DOHH2 (cell line): ENCODE measurements around the gene ITGA11.

Source experiments
- H3F3A ChIP-seq: fragments of 200-600 bp; sonication (generic), shearing (Covaris generic); 2 replicates; pipeline ENCODE4 v1.6.0; 2016; ENCODE audit warnings: antibody characterized with exemption, mild to moderate bottlenecking; ENCODE audit not compliant: control insufficient read depth, insufficient read depth
- H3K27ac ChIP-seq: fragments of 200-600 bp; sonication (generic); 2 replicates; pipeline ENCODE4 v1.5.1; 2014; ENCODE audit warnings: low read depth, mild to moderate bottlenecking, low read length, moderate library complexity
- H3K27me3 ChIP-seq: fragments of 200-600 bp; sonication (generic); 2 replicates; pipeline ENCODE4 v1.6.1; 2014; ENCODE audit warnings: mild to moderate bottlenecking, low read length, mixed read lengths; ENCODE audit not compliant: control insufficient read depth
- H3K36me3 ChIP-seq: fragments of 200-600 bp; sonication (generic); 2 replicates; pipeline ENCODE4 v1.6.1; 2014; ENCODE audit warnings: mild to moderate bottlenecking, low read length, moderate library complexity, mixed read lengths; ENCODE audit not compliant: control insufficient read depth
- H3K4me1 ChIP-seq: fragments of 200-600 bp; sonication (generic); 2 replicates; pipeline ENCODE4 v1.6.1; 2014; ENCODE audit warnings: mild to moderate bottlenecking, low read length, mixed read lengths; ENCODE audit not compliant: control insufficient read depth
- H3K4me2 ChIP-seq: fragments of 200-600 bp; sonication (generic); 2 replicates; pipeline ENCODE4 v1.6.0; 2014; ENCODE audit warnings: mild to moderate bottlenecking, low read length, moderate library complexity
- H3K4me3 ChIP-seq: fragments of 200-600 bp; sonication (generic); 2 replicates; pipeline ENCODE4 v1.5.1; 2014; ENCODE audit warnings: mild to moderate bottlenecking, low read length, mixed read lengths
- H3K79me2 ChIP-seq: fragments of 200-600 bp; sonication (generic); 2 replicates; pipeline ENCODE4 v1.6.1; 2014; ENCODE audit warnings: mild to moderate bottlenecking, low read length, mixed read lengths; ENCODE audit not compliant: control insufficient read depth
- H3K9me2 ChIP-seq: fragments of 200-600 bp; sonication (generic); replicated peaks from 2 replicates; pipeline ENCODE4 v1.6.1; 2014; ENCODE audit warnings: mild to moderate bottlenecking, low read length, mixed read lengths; ENCODE audit not compliant: control insufficient read depth
- H3K9me3 ChIP-seq: fragments of 200-600 bp; sonication (generic); 2 replicates; pipeline ENCODE4 v1.6.1; 2014; ENCODE audit warnings: antibody characterized with exemption, low read length, mixed read lengths; ENCODE audit not compliant: control insufficient read depth, insufficient read depth
- H4K20me1 ChIP-seq: fragments of 200-600 bp; sonication (generic); 2 replicates; pipeline ENCODE4 v1.6.0; 2014; ENCODE audit warnings: low read depth, mild to moderate bottlenecking, antibody characterized with exemption, low read length, moderate library complexity; ENCODE audit not compliant: control insufficient read depth, insufficient read depth
- EZH2phosphoT487 ChIP-seq: fragments of 200-600 bp; sonication (generic); IDR thresholded peaks from 2 replicates; pipeline ENCODE4 v1.6.1; 2017; ENCODE audit warnings: borderline replicate concordance, mild to moderate bottlenecking, antibody characterized with exemption, low read length, moderate library complexity, mixed read lengths
- TF ChIP-seq, protein P1 (sequence below): fragments of 200-600 bp; sonication (generic); IDR thresholded peaks from one replicate; pipeline ENCODE4 v1.5.1; 2014; ENCODE audit warnings: antibody characterized with exemption, mild to moderate bottlenecking, low read depth, low read length; ENCODE audit not compliant: poor library complexity, severe bottlenecking

The ITGA11 gene

GRCh38 chr15:68444336-68444735 is 12.4 kb upstream of the ITGA11 start:
- H3K9me2 ChIP-seq: no peaks in the 10 kb centered on the region
- H3K36me3 ChIP-seq: no peaks in the 10 kb centered on the region
- H3K27ac ChIP-seq: no peak overlapping the region
- no peaks in the 10 kb centered on the region for H3K4me1 ChIP-seq
- peaks cover 20% of the 10 kb centered on the region for H3K27me3 ChIP-seq
- no peak for TF ChIP-seq EZH2phosphoT487
- TF ChIP-seq, protein P1, sequence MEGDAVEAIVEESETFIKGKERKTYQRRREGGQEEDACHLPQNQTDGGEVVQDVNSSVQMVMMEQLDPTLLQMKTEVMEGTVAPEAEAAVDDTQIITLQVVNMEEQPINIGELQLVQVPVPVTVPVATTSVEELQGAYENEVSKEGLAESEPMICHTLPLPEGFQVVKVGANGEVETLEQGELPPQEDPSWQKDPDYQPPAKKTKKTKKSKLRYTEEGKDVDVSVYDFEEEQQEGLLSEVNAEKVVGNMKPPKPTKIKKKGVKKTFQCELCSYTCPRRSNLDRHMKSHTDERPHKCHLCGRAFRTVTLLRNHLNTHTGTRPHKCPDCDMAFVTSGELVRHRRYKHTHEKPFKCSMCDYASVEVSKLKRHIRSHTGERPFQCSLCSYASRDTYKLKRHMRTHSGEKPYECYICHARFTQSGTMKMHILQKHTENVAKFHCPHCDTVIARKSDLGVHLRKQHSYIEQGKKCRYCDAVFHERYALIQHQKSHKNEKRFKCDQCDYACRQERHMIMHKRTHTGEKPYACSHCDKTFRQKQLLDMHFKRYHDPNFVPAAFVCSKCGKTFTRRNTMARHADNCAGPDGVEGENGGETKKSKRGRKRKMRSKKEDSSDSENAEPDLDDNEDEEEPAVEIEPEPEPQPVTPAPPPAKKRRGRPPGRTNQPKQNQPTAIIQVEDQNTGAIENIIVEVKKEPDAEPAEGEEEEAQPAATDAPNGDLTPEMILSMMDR: no peak
- no peaks in the 10 kb centered on the region for H4K20me1 ChIP-seq
- H3K9me3 ChIP-seq: no peaks in the 10 kb centered on the region
- no peaks in the 10 kb centered on the region for H3K79me2 ChIP-seq
- no peak overlapping the region for H3K4me3 ChIP-seq
- H3F3A ChIP-seq: no peaks in the 10 kb centered on the region
- H3K4me2 ChIP-seq: no peak overlapping the region

DNA sequence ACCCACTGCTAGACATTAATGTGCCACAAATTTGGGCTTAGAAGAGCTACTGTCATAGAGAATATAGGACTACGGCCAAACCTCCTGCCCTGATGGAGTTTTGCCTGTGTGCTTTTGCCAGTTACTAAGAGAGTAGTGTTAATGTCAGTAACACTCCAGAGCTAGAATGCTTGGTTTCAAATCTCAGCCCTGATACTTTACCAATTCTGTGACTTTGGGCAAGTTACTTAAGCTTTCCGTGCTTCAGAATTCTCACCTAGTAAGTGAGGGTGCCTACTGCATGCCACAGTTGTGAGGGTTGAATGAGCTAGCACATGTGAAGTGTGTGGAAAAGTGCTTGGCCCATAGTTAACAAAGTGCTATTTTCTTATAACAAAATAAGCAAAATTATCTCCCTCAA is 10.9 kb upstream of the ITGA11 start:
- H3K27me3 ChIP-seq: peaks cover 26% of the 10 kb centered on the region
- no peaks in the 10 kb centered on the region for H3F3A ChIP-seq
- TF ChIP-seq, protein P1: no peak
- TF ChIP-seq EZH2phosphoT487: no peak
- H3K27ac ChIP-seq: no peak overlapping the region
- H3K9me3 ChIP-seq: no peaks in the 10 kb centered on the region
- no peaks in the 10 kb centered on the region for H4K20me1 ChIP-seq
- H3K4me2 ChIP-seq: no peak overlapping the region
- H3K9me2 ChIP-seq: no peaks in the 10 kb centered on the region
- H3K4me3 ChIP-seq: no peak overlapping the region
- H3K4me1 ChIP-seq: no peaks in the 10 kb centered on the region
- no peaks in the 10 kb centered on the region for H3K79me2 ChIP-seq
- H3K36me3 ChIP-seq: no peaks in the 10 kb centered on the region

DNA sequence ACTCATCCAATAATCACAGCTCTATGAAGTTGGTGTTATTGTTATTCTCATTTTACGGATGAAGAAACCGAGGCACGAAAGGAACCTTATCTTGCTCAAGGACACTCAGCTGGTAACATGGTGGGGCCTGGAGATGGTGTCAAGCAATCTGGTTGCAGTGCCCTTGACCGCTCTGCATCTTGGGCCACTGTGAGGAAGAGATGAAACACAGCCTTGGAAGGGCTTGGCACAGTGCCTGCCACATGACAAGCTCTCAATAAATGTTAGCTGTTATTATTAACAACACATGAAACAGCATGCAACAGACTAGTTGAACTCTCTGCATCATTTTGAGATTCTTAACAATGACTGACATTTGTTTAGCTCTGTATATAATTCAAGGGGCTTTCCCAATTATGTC is 10.1 kb upstream of the ITGA11 start:
- Histone ChIP-seq H4K20me1 (no peaks in the 10 kb centered on the region), H3K27me3 (peaks cover 29% of the 10 kb centered on the region), H3K79me2 (no peaks in the 10 kb centered on the region), H3K4me1 (no peaks in the 10 kb centered on the region), H3F3A (no peaks in the 10 kb centered on the region), H3K27ac (no peak overlapping the region), H3K36me3 (no peaks in the 10 kb centered on the region), H3K4me2 (no peak overlapping the region), H3K9me2 (no peaks in the 10 kb centered on the region), H3K9me3 (no peaks in the 10 kb centered on the region), H3K4me3 (no peak overlapping the region)
- TF ChIP-seq EZH2phosphoT487: no peak
- TF ChIP-seq, protein P1: no peak
